GM12892 (cell line): ENCODE results near the gene CACNA1C.

Experiments
- POLR2A ChIP-seq: IDR thresholded peaks from 2 replicates; pipeline ENCODE4 v1.6.1; 2011; ENCODE audit warnings: low read depth, low read length, control low read depth
- POLR2AphosphoS5 ChIP-seq: IDR thresholded peaks from 2 replicates; pipeline ENCODE4 v1.6.1; 2011; ENCODE audit warnings: low read depth, low read length, control low read depth
- TAF1 ChIP-seq: IDR thresholded peaks from 2 replicates; pipeline ENCODE4 v1.6.1; 2011; ENCODE audit warnings: low read depth, mild to moderate bottlenecking, control low read depth, low read length, borderline replicate concordance

DNA sequence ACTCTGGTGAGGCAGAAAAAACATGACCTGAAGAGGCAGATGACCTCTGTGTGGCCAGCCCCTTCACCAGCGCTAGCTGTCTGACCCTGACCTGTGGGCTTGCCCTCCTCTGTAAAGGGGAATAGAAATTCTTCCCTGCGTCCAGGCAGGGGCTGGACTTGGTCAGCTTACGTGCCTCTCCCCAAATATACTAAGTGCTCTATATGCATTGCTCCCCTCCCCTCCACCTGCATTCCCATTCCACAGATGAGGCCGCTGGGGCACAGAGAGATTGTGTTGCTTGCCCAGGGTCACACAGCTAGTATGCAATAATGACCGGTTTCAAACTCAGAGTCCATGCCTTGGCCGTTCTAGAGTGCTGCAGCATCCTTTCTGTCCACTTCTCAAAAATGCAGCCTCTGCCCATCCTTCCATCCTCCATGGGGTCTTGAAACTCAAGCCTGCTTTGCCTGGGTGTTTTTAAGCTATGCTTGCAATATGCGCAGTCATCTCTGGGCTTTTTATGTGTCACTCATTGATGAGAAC is 303.9 kb downstream of the CACNA1C start:
- TF ChIP-seq POLR2AphosphoS5 (no peak), TAF1 (no peak), POLR2A (no peak)
